ENCODE results near the gene SHCBP1L. TPM values are rescaled to one million over a fixed set of nuclear protein-coding genes. Genes with fewer than 3 reads are reported as not detected.

SHCBP1L gene
- not detected for total RNA-seq

GRCh38 chr1:182952677-182953444 lies at the start of gene SHCBP1L:
Gene SHCBP1L, minus strand, starts transcription at chr1:182953166. Its CDS starts 33 bp downstream, at chr1:182953133.
- TF ChIP-seq CTCF (IDR thresholded peaks at IDR 0.05) (no peak), POLR2A (IDR thresholded peaks at IDR 0.05) (no peak)
- Histone ChIP-seq H3K4me3 (no peak within 1 kb of the TSS), H3K4me1 (peaks cover 11% of the 10 kb centered on the region), H3K27ac (no peak within 1 kb of the TSS), H3K27me3 (peaks cover 0 to 11% of the 10 kb centered on the region in 2 donors), H3K9me3 (no peaks in the 10 kb centered on the region), H3K36me3 (replicated peaks in 1 of 2; ENCODE audit: insufficient read depth in 1 of 2, low read depth in 2 of 2) (no peaks in the 10 kb centered on the region)
- intact Hi-C loops (cut with DNase I), result loop anchor here (10.0 kb wide), 1 partner anchor 282 kb away; no protein-coding TSS in a partner anchor
- no peak for DNase-seq
- WGBS, 2 donors, result 30 to 58% methylated on average over 13 to 74 of the region's 79 CpGs
- ATAC-seq, result no peak

- Histone ChIP-seq H3K27me3 (no peaks in the 10 kb centered on the region), H3K27ac (peak overlapping the region in 2 of 4 donors; percentile 6 to 43), H3K36me3 (replicated peaks in 1 of 2; ENCODE audit: insufficient read depth in 1 of 2, low read depth in 2 of 2) (no peaks in the 10 kb centered on the region), H3K4me1 (peaks cover 9% of the 10 kb centered on the region), H3K4me3 (no peak overlapping the region), H3K9me3 (no peaks in the 10 kb centered on the region)
- DNase-seq, result no peak
- intact Hi-C loops (cut with DNase I), result no loop called here
- ATAC-seq, result no peak
- TF ChIP-seq CTCF (IDR thresholded peaks at IDR 0.05), result no peak
- no peak for TF ChIP-seq POLR2A (IDR thresholded peaks at IDR 0.05)
Observed at GRCh38 chr1:183002267-183002666, 49.3 kb upstream of the SHCBP1L start.

GRCh38 chr1:183000167-183000962 lies 47.4 kb upstream of the SHCBP1L start:
- Histone ChIP-seq H3K9me3 (no peaks in the 10 kb centered on the region), H3K4me3 (no peak overlapping the region), H3K4me1 (peaks cover 9% of the 10 kb centered on the region), H3K27ac (no peak overlapping the region), H3K27me3 (no peaks in the 10 kb centered on the region), H3K36me3 (replicated peaks in 1 of 2; ENCODE audit: insufficient read depth in 1 of 2, low read depth in 2 of 2) (no peaks in the 10 kb centered on the region)
- WGBS, 2 donors, result 81 to 85% methylated on average over 4 of the region's 4 CpGs
- ATAC-seq (no peak), DNase-seq (no peak)
- intact Hi-C loops (cut with DNase I), result no loop called here
- TF ChIP-seq CTCF (IDR thresholded peaks at IDR 0.05) (no peak), POLR2A (IDR thresholded peaks at IDR 0.05) (no peak)

GRCh38 chr1:182998482-182998881 lies 45.5 kb upstream of the SHCBP1L start:
- no peaks in the 10 kb centered on the region for H3K27me3 ChIP-seq
- DNase-seq, result no peak
- no peak for ATAC-seq
- no peaks in the 10 kb centered on the region for H3K9me3 ChIP-seq
- no peaks in the 10 kb centered on the region for H3K36me3 ChIP-seq (replicated peaks in 1 of 2; ENCODE audit: insufficient read depth in 1 of 2, low read depth in 2 of 2)
- no peak overlapping the region for H3K27ac ChIP-seq
- TF ChIP-seq POLR2A (IDR thresholded peaks at IDR 0.05), result no peak
- no peak for TF ChIP-seq CTCF (IDR thresholded peaks at IDR 0.05)
- peaks cover 9% of the 10 kb centered on the region for H3K4me1 ChIP-seq
- no peak overlapping the region for H3K4me3 ChIP-seq
- intact Hi-C loops (cut with DNase I), result no loop called here
